NCI-H774 (cell line): Measurements from ENCODE around the gene CUL1.
A peak's percentile ranks its signal among the peaks of the same experiment; 100 is the strongest.

Source experiments
- DNase-seq: peaks from one replicate; lab custom pipeline; 2025; lab: John Stamatoyannopoulos, UW

The CUL1 gene

DNA sequence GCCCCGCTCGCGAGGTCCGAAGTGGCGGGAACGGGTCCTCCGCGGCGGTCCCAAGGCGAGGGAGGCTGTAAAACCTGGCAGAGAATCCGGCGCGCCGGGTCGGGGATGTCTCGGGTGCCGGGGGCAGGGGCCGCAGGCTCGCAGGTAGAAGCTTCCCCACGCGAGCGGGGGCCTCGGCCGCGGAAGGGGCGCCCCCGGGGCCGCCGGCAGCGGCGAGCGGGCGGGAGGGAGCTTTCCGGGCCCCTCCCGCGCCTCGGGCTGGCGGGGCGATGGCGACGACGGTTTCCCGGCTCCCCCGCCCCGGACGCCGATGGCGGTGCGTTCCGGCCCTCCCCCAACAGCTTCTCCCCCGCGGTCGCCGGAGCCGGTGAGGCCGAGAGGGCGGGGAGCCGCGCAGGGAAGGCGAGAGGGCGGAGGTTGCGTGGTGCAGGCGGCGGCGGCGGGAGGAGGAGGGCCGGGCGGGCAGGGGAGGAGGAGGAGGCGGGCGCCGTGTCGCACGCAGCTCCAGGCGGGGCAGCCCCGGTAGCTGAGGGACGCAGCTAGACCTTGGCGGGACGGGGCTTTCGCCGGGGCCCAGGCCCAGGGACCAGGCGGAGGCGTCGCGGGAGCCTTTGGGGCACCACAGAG is at the start of gene CUL1:
CUL1 (plus strand) TSS at position 507 of the 627 bp plus-strand sequence. CDS start 31,220 bp downstream, outside the sequence.
- peak; percentile 62 for DNase-seq

GRCh38 chr7:148650232-148650858 is 48.4 kb upstream of the CUL1 start:
- DNase-seq: no peak

- no peak for DNase-seq
Measured at GRCh38 chr7:148652773-148653172, 45.9 kb upstream of the CUL1 start.

- DNase-seq: no peak
Measured at GRCh38 chr7:148657929-148658328, 40.8 kb upstream of the CUL1 start.

GRCh38 chr7:148661471-148661870 is 37.2 kb upstream of the CUL1 start:
- DNase-seq: no peak

GRCh38 chr7:148662646-148663045 is 36.1 kb upstream of the CUL1 start:
- no peak for DNase-seq

DNA sequence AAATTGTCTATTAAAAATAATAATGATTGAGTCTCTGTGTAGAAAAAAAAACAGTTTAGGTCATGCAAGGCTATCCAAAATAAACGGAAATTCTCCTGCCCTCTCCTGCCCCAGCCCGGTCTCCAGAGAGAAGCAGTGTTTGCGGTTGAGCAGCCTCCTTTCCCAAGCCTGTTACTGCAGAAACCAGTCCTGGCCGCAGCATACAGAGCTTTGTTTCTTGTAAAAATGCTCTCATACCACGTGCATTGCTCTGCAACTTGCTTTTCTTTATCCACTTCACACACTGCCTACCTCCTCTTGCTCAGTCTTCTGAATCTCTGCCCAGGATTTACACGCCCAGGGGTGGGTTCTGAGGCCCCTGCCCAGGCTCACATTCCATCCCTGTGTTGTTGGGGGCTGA is 34.4 kb upstream of the CUL1 start:
- DNase-seq: no peak

DNA sequence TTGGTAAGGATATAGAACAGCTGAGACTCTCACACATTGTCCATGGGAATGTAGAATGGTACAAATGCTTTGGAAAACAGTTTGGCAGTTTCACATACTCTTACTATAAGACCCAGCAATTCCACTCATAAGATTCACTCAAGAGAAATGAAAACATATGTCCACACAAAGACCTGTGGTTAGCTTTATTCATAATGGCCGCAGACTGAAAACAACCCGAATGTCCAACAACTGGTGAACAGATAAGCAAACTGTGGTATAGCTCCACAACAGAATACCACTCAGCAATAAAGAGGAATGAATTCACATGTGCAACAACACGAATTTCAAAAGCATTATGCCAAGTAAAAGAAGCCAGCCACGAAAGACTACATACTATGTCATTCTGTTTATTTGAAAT is 33.5 kb upstream of the CUL1 start:
- no peak for DNase-seq

- DNase-seq: no peak
Measured at GRCh38 chr7:148669927-148670326, 28.8 kb upstream of the CUL1 start.

DNA sequence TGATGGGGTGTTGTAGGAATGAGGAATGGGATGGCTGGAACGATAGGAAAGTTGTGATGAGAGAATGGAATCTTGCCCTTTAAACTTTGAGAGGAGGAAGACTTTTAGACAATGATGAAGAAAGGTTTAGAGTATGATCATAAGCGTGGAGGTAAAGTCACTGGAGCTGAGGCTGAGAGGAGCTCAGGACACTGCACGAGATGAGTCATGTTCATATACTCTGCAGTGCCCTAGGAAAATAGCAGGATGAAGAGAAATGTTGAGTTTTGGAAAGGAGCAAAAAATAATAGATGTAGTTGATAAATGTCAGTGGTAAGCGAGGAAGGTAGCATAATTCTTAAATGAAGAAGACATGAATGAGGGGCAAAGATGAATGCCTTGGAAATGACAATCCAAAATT is 28.3 kb upstream of the CUL1 start:
- DNase-seq: no peak

GRCh38 chr7:148670807-148671206 is 27.9 kb upstream of the CUL1 start:
- DNase-seq: no peak

GRCh38 chr7:148672041-148672440 is 26.7 kb upstream of the CUL1 start:
- no peak for DNase-seq

DNA sequence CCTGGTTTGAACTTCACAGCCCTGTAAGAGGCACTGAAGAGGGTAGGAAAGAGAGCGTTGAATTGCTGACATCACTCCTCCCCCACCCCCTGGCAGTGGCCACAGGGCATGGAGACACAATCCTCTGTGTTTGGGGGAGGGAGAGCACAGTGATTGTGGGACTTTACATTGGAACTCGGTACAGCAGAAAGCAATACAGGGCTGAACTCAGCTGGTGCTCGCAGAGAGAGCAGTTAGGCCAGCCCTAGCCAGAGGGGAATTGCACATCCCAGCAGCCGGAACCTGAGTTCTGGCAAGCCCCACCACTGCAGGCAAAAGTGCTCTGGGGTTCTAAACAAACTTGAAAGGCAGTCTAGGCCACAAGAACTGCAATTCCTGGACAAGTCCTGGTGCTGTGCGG is 24.0 kb upstream of the CUL1 start:
- no peak for DNase-seq

DNA sequence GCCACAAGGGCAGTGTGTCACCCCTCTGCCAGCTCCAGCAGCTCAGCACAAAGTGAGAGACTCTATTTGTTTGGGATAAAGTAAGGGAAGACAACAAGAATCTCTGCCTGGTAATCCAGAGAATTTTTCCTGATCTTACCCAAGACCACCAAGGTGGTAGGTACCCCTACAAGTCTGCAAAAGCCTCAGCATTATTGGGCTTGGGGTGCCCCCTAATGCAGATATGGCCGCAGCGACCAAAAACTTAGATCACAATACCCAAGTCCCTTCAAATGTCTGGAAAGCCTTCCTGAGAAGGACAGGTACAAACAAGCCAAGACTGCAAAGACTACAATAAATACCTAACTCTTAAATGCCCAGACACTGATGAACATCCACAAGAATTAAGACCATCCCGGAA is 22.4 kb upstream of the CUL1 start:
- DNase-seq: no peak

DNA sequence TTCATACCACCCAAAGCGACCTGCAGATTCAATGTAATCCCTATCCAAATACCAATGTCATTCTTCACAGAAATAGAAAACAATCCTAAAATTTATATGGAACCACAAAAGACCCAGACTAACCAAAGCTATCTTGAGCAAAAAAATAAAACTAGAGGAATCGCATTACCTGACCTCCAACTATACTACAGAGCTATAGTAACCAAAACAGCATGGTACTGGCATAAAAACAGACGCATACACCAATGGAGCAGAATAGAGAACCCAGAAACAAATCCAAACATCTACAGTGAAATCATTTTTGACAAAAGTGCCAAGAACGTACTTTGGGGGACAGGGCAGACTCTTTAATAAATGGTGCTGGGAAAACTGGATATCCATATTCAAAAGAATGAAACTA is 16.9 kb upstream of the CUL1 start:
- no peak for DNase-seq

- no peak for DNase-seq
Measured at GRCh38 chr7:148684289-148684830, 14.3 kb upstream of the CUL1 start.

DNA sequence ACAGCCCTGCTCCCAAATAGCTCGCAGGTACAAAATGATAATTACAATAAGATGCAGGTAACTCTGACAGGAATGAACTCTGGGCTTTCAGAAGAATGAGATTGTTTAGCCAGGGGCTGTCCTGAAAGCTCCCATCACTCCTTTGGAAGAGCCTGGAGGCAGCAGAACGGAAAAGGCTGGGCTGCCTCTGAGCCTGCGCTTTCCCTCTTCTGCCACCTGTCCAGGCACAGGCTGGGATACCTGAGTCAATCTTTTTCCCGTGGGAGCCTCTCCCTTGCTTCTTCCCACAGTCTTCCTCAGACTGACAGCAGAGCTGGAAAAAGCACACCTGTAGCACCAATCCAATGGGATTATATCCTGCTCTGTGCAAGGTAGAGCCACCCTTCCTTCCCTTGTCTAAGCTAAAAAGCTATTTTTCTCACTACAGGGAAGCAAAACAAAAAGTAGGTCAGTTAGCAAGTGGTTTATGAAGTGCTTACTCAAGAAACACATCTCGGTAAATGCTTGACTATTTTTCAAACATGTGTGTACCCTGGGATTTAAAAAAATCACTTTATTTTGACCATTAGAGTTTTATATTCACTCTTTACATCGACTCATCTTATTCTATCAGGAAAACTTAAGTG is 12.3 kb upstream of the CUL1 start:
- no peak for DNase-seq

GRCh38 chr7:148687555-148687954 is 11.1 kb upstream of the CUL1 start:
- no peak for DNase-seq

GRCh38 chr7:148688526-148688925 is 10.2 kb upstream of the CUL1 start:
- DNase-seq: no peak

GRCh38 chr7:148693651-148694050 is 5.1 kb upstream of the CUL1 start:
- DNase-seq: no peak

- no peak for DNase-seq
Measured at GRCh38 chr7:148694631-148695030, 4.1 kb upstream of the CUL1 start.

GRCh38 chr7:148695953-148696352 is 2.8 kb upstream of the CUL1 start:
- DNase-seq: no peak

GRCh38 chr7:148696787-148697186 is 1.9 kb upstream of the CUL1 start:
- DNase-seq: no peak
